NAMALWA (cell line): Measurements from ENCODE around the gene SRSF1.
A peak's percentile ranks its signal among the peaks of the same experiment; 100 is the strongest.
"Not testable (repeated sequence)": the region's sequence is repeated elsewhere in the genome, so short reads cannot be mapped to it uniquely, and the experiment has no call there.

Experiments used
- DNase-seq: peaks from one replicate; pipeline ENCODE4 v3.0.0-alpha.2; 2015; ENCODE audit warnings: low spot score

Gene SRSF1

DNA sequence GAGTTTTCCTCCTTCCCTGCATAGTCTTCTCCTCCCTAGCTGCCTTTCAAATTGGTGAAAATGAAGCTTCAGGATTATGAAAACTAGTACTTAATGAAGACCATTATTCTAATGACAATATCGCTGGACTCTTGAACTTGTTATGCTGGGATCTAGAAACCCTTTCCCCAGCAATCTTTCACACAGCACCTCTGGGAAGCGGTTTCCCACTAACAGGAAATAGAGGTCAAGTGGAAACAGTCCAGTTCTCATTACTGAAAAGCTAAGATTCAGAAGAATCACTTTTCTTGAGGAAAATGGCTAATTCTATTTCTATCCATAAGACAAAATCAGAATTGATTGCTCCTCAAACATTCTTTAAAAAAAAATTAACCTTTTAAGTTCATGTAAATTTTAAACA lies 17.0 kb downstream of the SRSF1 start:
- no peak for DNase-seq

DNA sequence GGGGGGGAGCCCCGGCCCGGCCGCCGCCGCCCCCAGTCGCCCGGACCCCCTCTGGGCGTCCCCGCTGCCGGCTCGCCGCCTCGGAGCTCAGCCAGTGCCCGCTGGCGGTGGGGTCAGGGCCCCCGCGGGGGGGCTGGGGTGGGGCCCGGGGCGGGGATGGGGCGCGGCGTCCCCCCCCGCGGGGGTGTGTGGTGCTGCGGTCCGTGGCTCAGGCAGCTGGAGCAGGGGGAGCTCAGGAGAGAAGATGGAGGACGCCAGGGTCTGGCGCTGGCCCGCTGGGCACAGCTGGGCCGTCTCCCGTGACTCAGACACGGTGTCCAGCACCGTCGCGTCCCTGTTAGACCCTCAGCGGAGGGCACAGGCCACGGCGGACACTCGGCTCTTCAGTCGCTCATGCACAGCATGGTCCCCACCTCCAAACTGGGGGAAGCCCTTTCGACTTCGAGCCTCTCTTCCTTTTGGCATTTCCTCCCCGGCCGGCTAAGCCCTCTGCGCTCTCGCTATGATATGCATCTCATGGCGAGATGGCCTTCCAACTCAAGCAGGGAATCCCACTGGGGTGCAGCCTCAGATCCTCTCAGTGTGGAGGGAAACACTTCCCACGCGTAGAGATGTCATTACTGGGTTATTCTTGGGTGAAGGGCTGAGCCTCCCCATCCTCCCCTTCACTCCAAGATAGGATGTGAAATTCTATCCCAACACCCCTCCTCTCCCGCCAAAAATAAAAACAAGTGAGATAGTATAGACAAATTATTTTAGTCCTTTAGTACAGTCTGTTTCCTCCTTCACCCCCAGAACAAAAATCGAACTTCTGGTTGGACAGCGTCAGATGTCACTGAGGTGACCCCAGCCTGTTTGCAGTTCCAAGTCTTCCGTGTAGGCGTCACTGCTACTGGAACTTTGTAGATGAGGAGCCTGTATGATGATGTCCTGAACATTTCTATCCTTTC lies 18.5 kb downstream of the SRSF1 start:
- DNase-seq = peak; percentile 67

DNA sequence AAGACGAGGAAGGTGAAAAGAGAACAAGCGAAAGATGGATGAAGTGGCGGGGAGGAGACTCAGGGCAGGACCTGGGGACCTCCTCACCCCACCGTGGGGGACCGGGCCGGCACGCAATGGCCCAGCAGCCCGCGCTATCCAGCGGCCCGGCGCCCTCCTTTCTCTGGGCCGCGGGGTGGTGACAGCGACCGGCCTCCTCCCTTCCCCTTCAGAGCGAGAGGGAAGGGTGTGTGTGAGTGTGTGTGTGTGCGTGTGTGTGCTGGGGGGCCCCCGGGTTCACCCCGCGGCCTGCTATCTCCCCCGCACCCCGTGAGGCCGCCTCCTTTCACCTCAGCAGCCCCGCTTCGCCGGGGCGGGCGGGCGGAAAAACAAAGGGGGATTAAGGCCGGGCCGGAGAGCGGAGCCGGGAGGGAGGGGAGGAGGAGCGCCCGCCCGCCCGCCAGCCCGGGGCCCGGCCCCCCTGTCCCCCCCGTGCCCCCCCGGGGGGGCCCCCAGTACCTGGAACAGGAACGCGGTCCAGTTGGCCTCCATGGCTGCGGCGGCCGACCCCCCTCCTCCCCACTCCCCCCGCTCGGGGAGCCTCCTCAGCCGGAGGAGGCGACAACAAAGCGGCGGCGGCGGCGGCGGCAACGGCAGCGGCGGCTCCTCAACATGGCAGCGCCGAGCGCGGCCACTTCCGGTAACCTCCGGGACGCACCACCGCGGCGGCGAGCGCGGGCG lies 19.3 kb downstream of the SRSF1 start, which contains the start of gene VEZF1:
Gene VEZF1 (minus strand): TSS at position 674 of the 720 bp plus-strand sequence. CDS start 143 bp downstream, at position 531.
- peak; percentile 74 for DNase-seq

DNA sequence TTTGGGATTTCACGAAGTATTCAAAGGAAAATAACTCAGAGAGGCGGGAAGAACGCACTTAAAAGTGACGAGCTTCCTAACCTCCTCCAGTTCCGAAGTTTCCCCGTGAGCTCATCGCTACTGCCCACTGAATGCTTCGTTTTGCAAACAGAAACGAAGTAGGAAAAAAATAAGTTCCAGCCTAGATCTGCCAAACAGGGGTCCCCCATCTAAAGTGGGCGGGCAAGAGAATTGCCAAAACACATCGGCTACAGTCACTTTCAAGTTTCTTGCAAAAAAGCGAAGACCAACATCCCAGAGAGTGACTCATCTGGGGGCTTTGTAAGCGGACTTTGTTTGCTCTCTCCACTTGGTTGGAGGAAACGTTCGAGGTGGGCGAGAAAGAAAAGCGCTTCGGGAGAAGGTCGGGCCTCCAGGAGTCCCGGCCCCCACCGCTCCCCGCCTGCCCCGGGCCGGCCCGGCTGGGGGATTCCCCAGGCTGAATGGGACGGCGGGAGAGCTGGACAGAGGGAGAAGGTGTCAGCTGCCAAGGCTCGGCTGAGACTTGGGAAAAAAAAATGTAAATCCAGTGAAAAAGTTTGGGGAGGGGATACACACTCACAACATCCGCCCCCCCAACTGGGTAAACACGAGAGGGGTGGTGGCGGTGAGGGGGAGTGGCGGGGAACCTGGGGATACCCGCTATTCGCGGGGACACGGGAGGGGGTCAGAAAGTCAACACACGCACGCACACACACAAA lies 20.0 kb downstream of the SRSF1 start:
- DNase-seq = peak; percentile 36

DNA sequence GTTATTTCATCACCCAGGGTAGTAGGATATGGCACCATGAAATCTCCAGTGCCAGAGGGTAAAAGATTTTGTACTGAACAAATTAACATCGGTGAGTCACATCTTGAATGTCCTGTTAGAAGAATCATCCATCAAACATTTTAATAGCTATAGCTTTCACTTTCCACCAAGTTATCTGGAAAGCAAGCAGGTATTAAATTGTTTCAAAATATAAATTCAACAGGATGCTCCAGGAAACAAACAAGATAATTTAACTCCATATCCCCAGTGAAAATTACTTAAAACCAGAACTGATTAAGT lies 21.4 kb downstream of the SRSF1 start:
- no peak for DNase-seq

DNA sequence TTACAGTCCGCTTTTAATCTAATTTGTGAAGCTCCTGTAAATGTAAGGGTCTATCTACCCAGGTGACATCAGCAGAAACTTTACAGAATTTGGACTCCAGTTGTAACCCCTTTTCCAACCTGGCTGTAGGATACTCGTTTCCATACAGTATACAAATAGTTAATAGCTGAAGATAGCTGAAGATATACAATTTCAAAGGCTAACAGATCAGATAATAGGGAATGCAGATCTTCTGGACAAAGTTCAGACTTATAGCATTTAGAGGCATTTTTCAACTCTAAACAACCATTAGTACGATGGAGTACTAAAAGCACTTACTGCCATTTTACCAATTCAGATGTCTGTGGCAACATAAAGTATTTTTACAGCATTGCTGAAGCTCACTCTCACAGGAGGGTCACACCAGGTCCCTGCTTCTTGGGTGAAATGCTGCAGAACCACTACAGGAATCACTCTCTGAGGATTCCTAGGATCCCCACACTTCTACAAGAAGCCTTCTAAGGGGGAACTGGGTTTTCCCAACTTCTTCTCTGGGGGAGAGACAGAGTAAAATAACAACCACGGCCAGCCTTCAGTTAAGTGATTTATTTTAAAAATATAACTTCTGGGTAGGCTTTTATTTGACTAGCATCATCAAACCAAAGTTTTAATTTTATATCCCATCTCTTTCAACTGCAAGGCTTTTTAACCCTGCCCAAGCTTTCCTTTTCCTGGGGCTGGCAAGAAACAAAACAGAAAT lies 21.9 kb downstream of the SRSF1 start:
- no peak for DNase-seq

DNA sequence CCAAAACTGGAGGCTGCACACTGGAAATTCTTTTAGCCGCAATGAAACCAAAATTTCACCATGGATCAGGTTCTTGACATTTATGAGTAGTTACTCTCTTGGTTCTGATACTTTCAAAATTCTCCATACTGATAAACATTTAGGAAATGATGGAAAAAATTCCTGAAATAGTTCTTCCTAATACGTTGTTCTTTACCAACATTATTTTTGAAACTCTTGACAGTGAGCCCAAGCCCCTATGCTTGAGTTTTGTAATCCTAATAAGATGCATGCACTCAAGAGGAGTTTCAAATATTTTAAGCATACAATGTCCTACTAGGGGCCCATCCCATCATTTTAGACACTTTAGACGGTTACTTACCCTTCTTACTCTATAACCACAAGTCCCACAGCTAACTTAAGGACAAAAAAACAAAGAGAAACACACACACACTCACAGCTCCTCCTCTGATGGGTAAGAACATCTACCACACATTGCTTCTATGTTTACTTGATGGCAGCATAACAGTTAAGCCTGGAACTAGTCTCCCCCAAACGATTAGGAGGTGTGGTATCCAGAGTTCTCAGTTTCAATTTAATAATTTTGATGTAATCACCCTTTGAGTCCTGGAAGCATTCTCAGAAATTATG lies 22.7 kb downstream of the SRSF1 start:
- DNase-seq = no peak

DNA sequence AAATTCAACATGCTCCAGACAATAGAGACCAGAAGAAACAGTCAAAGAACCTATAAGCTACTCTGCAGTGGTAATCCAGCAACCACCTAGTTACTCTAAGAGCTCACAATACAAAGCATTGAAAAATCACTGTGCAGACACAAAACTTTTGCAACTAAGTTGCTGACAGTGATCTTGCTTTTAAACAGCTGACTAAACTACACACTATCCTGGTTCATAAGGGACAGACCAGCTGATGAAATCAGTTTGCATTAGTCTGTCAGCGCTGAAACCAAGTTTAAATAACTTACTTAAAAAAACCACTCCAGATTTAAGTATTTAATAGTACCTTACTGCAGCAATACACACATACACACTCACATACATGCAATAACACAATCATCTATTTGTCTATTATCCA lies 23.6 kb downstream of the SRSF1 start:
- DNase-seq = no peak

GRCh38 chr17:57982452-57983170 lies 24.4 kb downstream of the SRSF1 start:
- DNase-seq = no peak

DNA sequence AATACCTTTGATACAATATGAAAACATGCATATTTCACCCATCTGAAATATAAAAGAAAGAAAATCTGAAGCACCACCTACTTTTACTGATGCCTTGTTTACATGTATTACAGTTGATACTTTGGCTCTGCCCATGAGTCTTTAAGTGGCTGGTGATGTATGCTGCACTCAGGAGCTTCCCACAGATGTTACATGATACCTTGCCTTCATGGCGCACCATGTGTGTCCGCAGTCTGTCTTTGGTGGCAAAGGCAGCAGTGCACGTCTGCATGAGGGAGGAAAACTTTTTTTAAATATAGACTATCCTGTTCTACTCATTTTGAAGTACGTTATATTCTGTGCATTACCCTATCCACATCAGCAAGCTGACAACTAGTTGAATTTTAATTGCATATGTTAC lies 26.5 kb downstream of the SRSF1 start:
- DNase-seq = no peak

DNA sequence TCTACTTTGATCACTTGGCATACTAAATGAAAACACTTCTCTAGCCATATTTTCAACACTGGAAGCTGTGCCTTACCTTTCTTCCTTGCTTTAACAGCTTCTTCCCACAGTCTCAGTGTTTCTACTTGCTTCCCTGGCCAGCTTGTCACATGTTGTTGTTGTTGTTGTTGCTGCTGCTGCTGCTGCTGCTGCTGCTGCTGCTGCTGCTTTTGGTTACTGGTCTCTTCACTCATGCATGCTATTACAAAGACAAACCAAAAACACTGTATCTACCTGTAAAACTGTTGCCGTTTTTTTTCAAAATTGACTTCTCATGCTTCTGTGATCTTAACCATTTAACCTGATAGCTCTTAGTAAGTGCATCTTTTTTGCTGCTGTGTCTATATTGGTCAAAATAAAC lies 28.0 kb downstream of the SRSF1 start:
- DNase-seq = no peak

DNA sequence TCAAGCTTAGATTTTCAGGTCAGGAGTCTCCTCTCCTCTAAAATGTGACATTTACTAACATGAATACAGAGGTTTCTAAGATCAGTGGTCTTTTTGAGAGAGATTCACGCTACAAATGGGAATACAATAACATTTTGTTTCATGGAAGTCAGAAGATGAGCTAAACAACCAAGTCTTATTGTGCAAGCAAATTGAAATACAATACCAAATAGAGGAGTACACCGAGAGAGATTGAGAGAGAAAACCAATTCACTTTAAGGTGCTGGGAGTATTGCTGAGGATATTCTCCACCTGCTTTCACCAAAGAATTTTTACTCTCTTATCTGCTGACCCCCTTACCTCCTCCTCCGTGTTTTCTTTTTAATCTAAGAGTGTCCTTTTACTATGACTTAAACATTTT lies 30.5 kb downstream of the SRSF1 start:
- no peak for DNase-seq

DNA sequence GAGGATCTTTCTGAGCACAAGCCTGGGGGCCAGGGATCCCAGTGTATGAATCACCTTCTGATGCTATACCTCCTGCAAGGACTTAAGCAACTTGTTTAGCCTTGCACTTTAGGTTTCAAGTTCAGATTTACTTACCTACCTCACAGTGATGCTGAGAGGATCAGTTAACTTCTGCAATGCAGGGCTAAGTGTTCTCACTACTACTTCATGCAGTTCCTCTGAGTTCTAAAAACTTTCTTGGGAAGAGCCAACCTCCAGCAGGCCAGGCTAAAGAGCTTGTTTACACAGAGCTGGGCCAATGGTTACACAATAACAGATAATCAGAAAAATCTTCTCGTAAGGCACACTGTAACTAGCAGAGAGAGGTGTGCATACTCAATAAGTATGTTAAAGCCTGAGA lies 32.0 kb downstream of the SRSF1 start:
- no peak for DNase-seq

- DNase-seq = not testable (repeated sequence)
These were observed 32.8 kb downstream of the SRSF1 start for GRCh38 chr17:57974053-57974824.

DNA sequence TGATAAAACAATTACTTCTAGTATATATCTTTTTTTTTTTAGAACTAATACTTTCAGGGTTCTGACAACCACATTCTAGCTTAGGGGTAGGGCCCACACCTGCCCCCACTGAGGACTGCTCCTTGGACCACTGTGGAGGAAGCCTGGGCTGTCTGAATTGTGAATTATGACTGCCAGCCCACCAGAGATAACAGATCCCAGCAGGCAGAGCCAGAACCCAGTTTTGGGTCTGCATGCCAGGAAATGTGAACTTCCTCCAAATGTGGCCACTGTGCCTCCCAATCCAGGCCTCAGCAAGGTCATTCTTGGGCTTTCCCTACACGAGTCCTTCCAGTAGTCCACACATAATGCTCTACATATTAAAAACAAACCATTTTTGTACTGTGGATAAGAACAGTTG lies 34.9 kb downstream of the SRSF1 start:
- DNase-seq = no peak

DNA sequence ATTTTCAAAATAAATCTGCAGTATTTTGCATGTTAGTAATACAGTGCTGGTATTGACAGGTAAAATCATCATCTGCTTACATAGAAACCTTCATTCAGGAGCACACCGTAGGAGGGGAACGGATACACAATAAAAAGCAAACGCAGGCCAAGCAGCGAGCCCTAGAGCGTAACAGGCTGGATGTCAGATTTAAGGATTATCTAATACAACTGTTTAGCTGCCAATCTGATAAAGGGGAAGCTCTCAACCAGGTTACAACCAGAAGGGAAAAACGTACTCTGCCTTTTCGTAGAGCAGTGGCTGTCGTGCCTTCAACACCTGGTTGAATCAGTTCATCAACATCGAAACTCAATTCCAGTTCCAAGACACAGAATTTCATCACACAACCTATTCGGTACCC lies 35.5 kb downstream of the SRSF1 start:
- no peak for DNase-seq

- no peak for DNase-seq
These were observed 36.3 kb downstream of the SRSF1 start for GRCh38 chr17:57970710-57971109.

GRCh38 chr17:57968456-57968855 lies 38.6 kb downstream of the SRSF1 start:
- no peak for DNase-seq

DNA sequence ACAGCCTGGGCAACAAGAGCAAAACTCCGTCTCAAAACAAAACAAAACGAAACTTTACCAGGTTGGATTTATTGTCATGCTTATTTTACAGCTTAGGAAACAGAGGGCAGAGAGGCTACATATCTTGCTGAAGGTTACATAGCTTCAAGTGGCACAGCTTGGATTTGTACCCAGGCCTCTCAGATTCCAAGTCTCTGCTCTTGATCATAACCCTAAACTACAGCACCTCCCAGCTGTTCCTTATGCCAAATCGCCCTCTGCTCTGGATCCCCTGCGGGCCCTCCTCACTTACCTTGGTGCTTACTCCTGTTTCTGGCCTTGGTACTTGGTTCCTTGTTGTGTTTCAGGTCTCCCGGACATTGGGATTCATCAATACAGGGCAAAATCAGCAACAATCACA lies 40.2 kb downstream of the SRSF1 start:
- no peak for DNase-seq

GRCh38 chr17:57966246-57966645 lies 40.8 kb downstream of the SRSF1 start:
- no peak for DNase-seq
